Measurements from ENCODE around the gene LRRC3. TPM values are rescaled to one million over a fixed set of nuclear protein-coding genes. Genes with fewer than 3 reads are reported as not detected.
A peak's percentile ranks its signal among the peaks of the same experiment; 100 is the strongest.

Gene LRRC3
- total RNA-seq, 1 experiment from 2014 or later, result 4.7 TPM

- Mint-ChIP-seq H3K27ac (ENCODE audit: unreplicated experiment) (no peak overlapping the region), H3K9me3 (ENCODE audit: unreplicated experiment) (peaks cover 7% of the 10 kb centered on the region), H3K4me1 (ENCODE audit: low read depth, unreplicated experiment) (peaks cover 7% of the 10 kb centered on the region), H3K36me3 (ENCODE audit: insufficient read depth, unreplicated experiment) (no peaks in the 10 kb centered on the region), H3K4me3 (ENCODE audit: unreplicated experiment) (peak overlapping the region; percentile 71), H3K27me3 (ENCODE audit: insufficient read depth, unreplicated experiment) (no peaks in the 10 kb centered on the region)
- H3K4me3 ChIP-seq (ENCODE audit: low read depth, low read length), result peak overlapping the region; percentile 63
- peaks cover 18% of the 10 kb centered on the region for H3K4me1 ChIP-seq
- CTCF ChIA-PET, result interaction anchor here (1.0 to 1.1 kb wide), 2 partner anchors 113 to 115 kb away, joined by 3 read pairs; no protein-coding TSS in a partner anchor
- DNase-seq, result peak; percentile 29 to 34
- no peaks in the 10 kb centered on the region for H3K9me3 ChIP-seq
- intact Hi-C loops (cut with micrococcal nuclease; ENCODE audit: unreplicated experiment), result no loop called here
- TF ChIP-seq CTCF (IDR thresholded peaks at IDR 0.05; ENCODE audit: insufficient read depth in 1 of 2, low read depth in 1 of 2, low read length in 1 of 2, severe bottlenecking in 1 of 2, unreplicated experiment in 1 of 2), result peak in 1 of 2 experiments; percentile 36
- H3K27me3 ChIP-seq (replicated peaks; ENCODE audit: control insufficient read depth, insufficient read depth, low read length), result no peaks in the 10 kb centered on the region
- no TSS peak for BruUV-seq (replicated peaks)
- POLR2A ChIA-PET, result no interaction called here
- H3K36me3 ChIP-seq (ENCODE audit: control insufficient read depth, insufficient read depth, low read length), result no peaks in the 10 kb centered on the region
Observed at GRCh38 chr21:44455524-44456213, 359 bp downstream of the LRRC3 start.

- intact Hi-C loops (cut with micrococcal nuclease; ENCODE audit: unreplicated experiment), result no loop called here
- DNase-seq, result peak in 1 of 2 experiments; percentile 29
- Histone ChIP-seq H3K4me1 (peaks cover 22% of the 10 kb centered on the region), H3K4me3 (ENCODE audit: low read depth, low read length) (peak overlapping the region; percentile 63), H3K36me3 (ENCODE audit: control insufficient read depth, insufficient read depth, low read length) (no peaks in the 10 kb centered on the region), H3K9me3 (no peaks in the 10 kb centered on the region), H3K27me3 (replicated peaks; ENCODE audit: control insufficient read depth, insufficient read depth, low read length) (no peaks in the 10 kb centered on the region)
- peaks cover 7% of the 10 kb centered on the region for H3K4me1 Mint-ChIP-seq (ENCODE audit: low read depth, unreplicated experiment)
- H3K4me3 Mint-ChIP-seq (ENCODE audit: unreplicated experiment), result peak overlapping the region; percentile 71
- TF ChIP-seq CTCF (IDR thresholded peaks at IDR 0.05; ENCODE audit: insufficient read depth in 1 of 2, low read depth in 1 of 2, low read length in 1 of 2, severe bottlenecking in 1 of 2, unreplicated experiment in 1 of 2), result no peak
- H3K36me3 Mint-ChIP-seq (ENCODE audit: insufficient read depth, unreplicated experiment), result no peaks in the 10 kb centered on the region
- ChIA-PET CTCF (interaction anchor here (1.0 to 1.1 kb wide), 2 partner anchors 114 to 116 kb away, joined by 3 read pairs; no protein-coding TSS in a partner anchor), POLR2A (no interaction called here)
- H3K27me3 Mint-ChIP-seq (ENCODE audit: insufficient read depth, unreplicated experiment), result no peaks in the 10 kb centered on the region
- peaks cover 7% of the 10 kb centered on the region for H3K9me3 Mint-ChIP-seq (ENCODE audit: unreplicated experiment)
- BruUV-seq (replicated peaks), result no TSS peak
- H3K27ac Mint-ChIP-seq (ENCODE audit: unreplicated experiment), result no peak overlapping the region
Observed at GRCh38 chr21:44456214-44456914, 1.1 kb downstream of the LRRC3 start.

- H3K4me3 Mint-ChIP-seq (ENCODE audit: unreplicated experiment), result peak overlapping the region; percentile 71
- no peaks in the 10 kb centered on the region for H3K36me3 ChIP-seq (ENCODE audit: control insufficient read depth, insufficient read depth, low read length)
- no peaks in the 10 kb centered on the region for H3K36me3 Mint-ChIP-seq (ENCODE audit: insufficient read depth, unreplicated experiment)
- ChIA-PET POLR2A (no interaction called here), CTCF (no interaction called here)
- H3K4me1 ChIP-seq, result peaks cover 26% of the 10 kb centered on the region
- BruUV-seq (replicated peaks), result no TSS peak
- DNase-seq, result peak in 1 of 2 experiments; percentile 27
- no peaks in the 10 kb centered on the region for H3K27me3 ChIP-seq (replicated peaks; ENCODE audit: control insufficient read depth, insufficient read depth, low read length)
- H3K4me1 Mint-ChIP-seq (ENCODE audit: low read depth, unreplicated experiment), result peaks cover 7% of the 10 kb centered on the region
- H3K27me3 Mint-ChIP-seq (ENCODE audit: insufficient read depth, unreplicated experiment), result no peaks in the 10 kb centered on the region
- TF ChIP-seq CTCF (IDR thresholded peaks at IDR 0.05; ENCODE audit: insufficient read depth in 1 of 2, low read depth in 1 of 2, low read length in 1 of 2, severe bottlenecking in 1 of 2, unreplicated experiment in 1 of 2), result no peak
- H3K4me3 ChIP-seq (ENCODE audit: low read depth, low read length), result no peak overlapping the region
- H3K9me3 Mint-ChIP-seq (ENCODE audit: unreplicated experiment), result peaks cover 7% of the 10 kb centered on the region
- H3K27ac Mint-ChIP-seq (ENCODE audit: unreplicated experiment), result no peak overlapping the region
- intact Hi-C loops (cut with micrococcal nuclease; ENCODE audit: unreplicated experiment), result no loop called here
- H3K9me3 ChIP-seq, result no peaks in the 10 kb centered on the region
Observed at GRCh38 chr21:44456915-44457736, 1.8 kb downstream of the LRRC3 start.
